Activated naive CD4-positive, alpha-beta T cell treated with anti-CD3 and anti-CD28 coated beads, Interleukin-2, amount 10 ng/mL, durations not matched to agents 7 days and 5 days (primary cell): ENCODE measurements around the gene TAS2R16.
"Not testable (repeated sequence)": the region's sequence is repeated elsewhere in the genome, so short reads cannot be mapped to it uniquely, and the experiment has no call there.

Source experiments
- CTCF ChIA-PET: fragments of 350-600 bp; sonication (Branson Sonifier 250); formaldehyde crosslinking; loops from one replicate; lab custom pipeline; 2021; ENCODE audit warnings: antibody characterized with exemption; lab: Charles Lee
- DNase-seq: peaks from one replicate; pipeline ENCODE4 v3.0.0-alpha.2; 2020
- H3K27ac Mint-ChIP-seq: one replicate; pipeline ENCODE4 v1.8.0; 2021; ENCODE audit warnings: mild to moderate bottlenecking, moderate library complexity, mixed read lengths
- H3K27me3 Mint-ChIP-seq: one replicate; pipeline ENCODE4 v1.8.0; 2021; ENCODE audit warnings: mild to moderate bottlenecking, mixed read lengths
- H3K36me3 Mint-ChIP-seq: one replicate; pipeline ENCODE4 v1.8.0; 2021; ENCODE audit warnings: mixed read lengths
- H3K4me1 Mint-ChIP-seq: one replicate; pipeline ENCODE4 v1.8.0; 2021; ENCODE audit warnings: mixed read lengths
- H3K4me3 Mint-ChIP-seq: one replicate; pipeline ENCODE4 v1.8.0; 2021; ENCODE audit warnings: mild to moderate bottlenecking, moderate library complexity, mixed read lengths
- H3K9me3 Mint-ChIP-seq: one replicate; pipeline ENCODE4 v1.8.0; 2021; ENCODE audit warnings: mixed read lengths

TAS2R16 gene

DNA sequence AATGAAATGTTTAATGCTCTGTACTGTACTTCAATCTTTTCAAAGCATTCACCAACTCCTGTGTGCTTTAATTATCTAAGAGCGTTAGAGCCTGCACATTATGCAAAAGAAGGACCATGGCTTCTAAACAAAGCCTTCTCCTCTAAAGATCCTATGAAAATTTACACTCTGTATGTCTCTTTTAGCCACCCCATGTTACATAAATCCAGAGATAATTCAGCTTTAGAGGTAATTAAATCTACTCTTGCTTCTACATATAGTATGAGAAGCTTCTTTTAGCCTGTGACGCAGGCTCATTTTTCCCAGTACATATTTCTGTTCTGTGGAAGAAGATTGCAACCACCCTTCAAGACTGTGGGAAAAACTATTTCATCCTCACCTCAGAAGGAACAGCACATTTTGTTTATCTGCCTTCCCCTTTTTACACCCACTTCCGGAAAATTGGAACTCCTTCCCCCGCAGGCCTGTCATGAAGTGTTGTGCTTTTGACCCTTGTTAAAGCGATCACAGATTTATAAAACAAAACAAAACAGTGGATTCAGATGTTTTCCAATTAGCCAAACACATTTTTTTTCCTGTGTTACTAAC, 8.1 kb upstream of the TAS2R16 start:
- DNase-seq = no peak
- H3K36me3 Mint-ChIP-seq = no peaks in the 10 kb centered on the region
- H3K4me1 Mint-ChIP-seq = no peaks in the 10 kb centered on the region
- H3K4me3 Mint-ChIP-seq = no peak overlapping the region
- no peak overlapping the region for H3K27ac Mint-ChIP-seq
- H3K9me3 Mint-ChIP-seq = peaks cover 2% of the 10 kb centered on the region
- H3K27me3 Mint-ChIP-seq = no peaks in the 10 kb centered on the region
- CTCF ChIA-PET = no interaction called here

DNA sequence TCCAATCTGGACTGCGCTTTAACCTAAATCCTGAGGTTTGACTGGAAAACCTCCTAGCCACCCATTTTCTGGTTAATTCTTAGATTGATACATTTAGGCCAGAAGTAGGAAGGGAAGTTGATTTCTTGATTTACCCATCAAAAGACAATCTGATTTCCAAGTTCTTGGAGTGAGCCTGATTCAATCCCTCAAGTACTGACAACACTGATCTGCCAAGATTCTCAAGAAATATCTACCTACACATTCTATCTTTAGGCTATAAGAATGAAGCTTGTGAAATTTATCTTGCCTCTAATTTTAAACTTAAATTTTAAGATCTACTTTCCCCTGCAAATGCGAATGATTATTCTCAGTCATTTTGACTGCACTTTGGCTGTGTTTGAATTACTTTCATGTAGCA, 5.9 kb downstream of the TAS2R16 start:
- CTCF ChIA-PET = no interaction called here
- H3K4me1 Mint-ChIP-seq = no peaks in the 10 kb centered on the region
- no peak overlapping the region for H3K27ac Mint-ChIP-seq
- H3K9me3 Mint-ChIP-seq = peaks cover 13% of the 10 kb centered on the region
- H3K4me3 Mint-ChIP-seq = no peak overlapping the region
- no peaks in the 10 kb centered on the region for H3K27me3 Mint-ChIP-seq
- H3K36me3 Mint-ChIP-seq = no peaks in the 10 kb centered on the region
- DNase-seq = no peak

DNA sequence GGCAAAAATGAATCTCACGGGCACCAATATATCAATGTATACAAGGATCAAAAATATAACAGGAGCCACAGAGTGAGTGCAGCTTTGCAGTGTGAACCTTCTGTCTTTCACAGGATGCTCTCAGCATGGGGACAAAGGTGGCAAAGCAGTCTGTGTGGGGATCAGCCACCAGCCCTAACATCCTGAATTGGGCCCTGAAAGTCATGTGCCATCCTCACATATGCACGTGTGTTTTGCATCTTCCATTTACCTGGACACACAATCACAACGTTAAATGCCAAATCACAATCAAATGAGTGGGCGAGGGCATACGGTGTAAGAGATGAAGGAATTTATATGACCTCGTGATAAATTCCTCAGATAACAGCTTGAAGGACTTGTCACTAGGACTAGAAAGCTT, 6.5 kb downstream of the TAS2R16 start:
- Mint-ChIP-seq H3K27me3 (no peaks in the 10 kb centered on the region), H3K4me3 (no peak overlapping the region), H3K36me3 (no peaks in the 10 kb centered on the region), H3K9me3 (peaks cover 13% of the 10 kb centered on the region), H3K27ac (no peak overlapping the region), H3K4me1 (no peaks in the 10 kb centered on the region)
- no peak for DNase-seq
- CTCF ChIA-PET = no interaction called here

DNA sequence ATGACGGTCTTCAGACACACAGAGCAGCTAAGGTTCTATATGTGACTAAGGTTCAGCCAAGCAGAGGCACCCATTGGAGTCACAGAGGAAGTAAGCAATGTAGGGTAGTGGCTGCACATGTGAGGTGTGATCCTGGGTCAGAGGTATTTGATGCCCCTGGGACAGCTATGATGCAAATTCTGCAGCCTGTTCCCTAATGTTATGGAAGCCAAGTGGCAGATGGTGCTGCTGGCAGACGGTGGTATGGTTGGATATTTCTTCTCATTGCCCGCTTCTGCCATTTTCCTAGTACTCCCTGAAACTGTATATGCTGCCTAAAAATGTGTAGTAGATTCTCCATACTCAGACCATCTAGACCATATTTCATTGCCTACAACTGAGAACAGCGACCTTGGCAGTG, 7.2 kb downstream of the TAS2R16 start:
- no peaks in the 10 kb centered on the region for H3K27me3 Mint-ChIP-seq
- no peak overlapping the region for H3K27ac Mint-ChIP-seq
- no peaks in the 10 kb centered on the region for H3K4me1 Mint-ChIP-seq
- no peak for DNase-seq
- no peak overlapping the region for H3K4me3 Mint-ChIP-seq
- H3K36me3 Mint-ChIP-seq = no peaks in the 10 kb centered on the region
- peaks cover 11% of the 10 kb centered on the region for H3K9me3 Mint-ChIP-seq
- CTCF ChIA-PET = no interaction called here

DNA sequence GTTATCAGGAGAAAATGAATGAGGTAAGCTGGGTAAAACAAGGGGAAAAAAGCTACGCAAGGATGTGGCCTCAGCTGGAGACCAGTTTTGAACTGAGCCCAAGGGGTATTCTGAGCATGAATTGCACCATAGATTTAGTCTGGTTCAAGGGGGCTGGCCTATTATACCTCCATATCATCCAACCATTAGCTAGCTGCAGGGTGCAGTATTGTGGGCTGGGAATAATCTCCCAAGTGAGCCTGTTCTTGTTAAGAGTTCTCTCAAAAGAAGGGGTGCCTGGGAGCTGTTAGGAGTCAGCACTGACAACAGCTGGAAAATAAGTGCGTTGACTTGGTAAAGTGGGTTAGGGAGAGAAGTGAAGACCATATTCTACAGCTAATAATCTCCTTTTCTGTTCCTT, 8.0 kb downstream of the TAS2R16 start:
- no peaks in the 10 kb centered on the region for H3K27me3 Mint-ChIP-seq

DNA sequence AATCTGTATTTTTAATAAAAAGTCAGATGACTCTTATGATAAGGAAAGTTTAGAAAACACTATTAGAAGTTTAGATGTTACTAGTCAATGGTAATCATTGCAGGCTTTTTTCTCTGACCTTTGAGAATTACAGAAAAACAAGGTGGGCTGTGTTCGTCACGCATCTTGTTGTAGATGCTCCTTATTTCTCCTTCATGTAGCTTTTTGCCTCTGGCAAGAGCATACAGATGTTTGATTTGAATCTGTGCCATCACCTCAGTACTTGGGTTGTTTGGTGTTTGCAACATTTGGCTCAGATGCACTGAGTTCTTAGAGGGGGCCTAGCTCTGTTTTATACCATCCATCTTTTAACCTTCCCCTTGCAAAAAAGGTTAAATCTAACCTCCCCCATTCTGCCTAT, 11.5 kb downstream of the TAS2R16 start:
- CTCF ChIA-PET = no interaction called here
- H3K27me3 Mint-ChIP-seq = no peaks in the 10 kb centered on the region

More for the DNA sequence above, 8.0 kb downstream of the TAS2R16 start:
- Mint-ChIP-seq H3K27ac (no peak overlapping the region), H3K4me3 (no peak overlapping the region), H3K9me3 (peaks cover 7% of the 10 kb centered on the region), H3K36me3 (no peaks in the 10 kb centered on the region), H3K4me1 (no peaks in the 10 kb centered on the region)
- no peak for DNase-seq
- CTCF ChIA-PET = interaction anchor here (0.7 kb wide), 1 partner anchor 164 kb away, joined by 3 read pairs; no protein-coding TSS in a partner anchor

DNA sequence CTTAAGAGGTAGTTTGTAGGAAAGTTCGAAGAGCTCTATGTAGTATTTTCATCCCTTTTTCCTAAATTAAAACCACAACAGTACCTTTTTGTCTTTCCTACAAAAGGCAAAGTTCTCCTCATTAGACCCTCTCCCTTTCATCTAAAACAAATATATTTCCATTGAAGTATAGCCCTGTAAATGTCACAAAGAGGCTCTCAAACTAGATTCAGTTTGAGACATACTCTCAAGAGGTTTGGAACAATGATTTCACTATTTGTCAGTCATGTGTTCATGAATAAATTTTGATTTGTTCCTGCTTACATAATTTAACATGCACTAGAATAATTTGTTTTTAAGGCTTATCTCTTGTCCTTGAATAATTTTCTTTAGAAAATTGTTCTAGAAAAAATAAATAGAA, 12.2 kb downstream of the TAS2R16 start:
- CTCF ChIA-PET = no interaction called here
- Mint-ChIP-seq H3K27me3 (no peaks in the 10 kb centered on the region), H3K4me1 (no peaks in the 10 kb centered on the region), H3K36me3 (no peaks in the 10 kb centered on the region), H3K27ac (no peak overlapping the region), H3K4me3 (no peak overlapping the region), H3K9me3 (peaks cover 7% of the 10 kb centered on the region)
- DNase-seq = no peak

More for the DNA sequence above, 11.5 kb downstream of the TAS2R16 start:
- no peak for DNase-seq
- Mint-ChIP-seq H3K9me3 (peaks cover 5% of the 10 kb centered on the region), H3K36me3 (no peaks in the 10 kb centered on the region), H3K27ac (no peak overlapping the region), H3K4me3 (no peak overlapping the region), H3K4me1 (no peaks in the 10 kb centered on the region)

DNA sequence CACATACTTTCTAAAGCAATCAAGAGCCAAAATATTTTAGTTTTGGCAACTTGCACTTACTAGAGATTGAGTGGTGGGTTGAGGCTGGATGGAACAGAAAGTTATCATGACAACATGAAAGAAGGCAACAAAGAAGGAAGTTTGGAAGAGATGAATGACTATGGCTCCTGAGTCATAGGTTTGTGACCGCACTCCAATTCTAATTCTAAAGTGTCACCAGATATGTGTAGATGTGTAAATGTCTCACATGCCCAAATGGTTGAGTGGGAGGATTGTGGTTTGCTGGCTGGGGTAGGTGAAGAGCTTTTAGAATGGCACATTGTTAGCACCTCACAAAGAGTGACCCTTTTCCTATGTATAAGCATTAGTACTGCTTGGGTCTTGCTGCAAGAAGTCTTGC, 20.2 kb downstream of the TAS2R16 start:
- no peaks in the 10 kb centered on the region for H3K27me3 Mint-ChIP-seq
- no peak overlapping the region for H3K27ac Mint-ChIP-seq
- no peak overlapping the region for H3K4me3 Mint-ChIP-seq
- H3K4me1 Mint-ChIP-seq = no peaks in the 10 kb centered on the region
- H3K36me3 Mint-ChIP-seq = no peaks in the 10 kb centered on the region
- CTCF ChIA-PET = no interaction called here
- peaks cover 7% of the 10 kb centered on the region for H3K9me3 Mint-ChIP-seq
- DNase-seq = no peak

DNA sequence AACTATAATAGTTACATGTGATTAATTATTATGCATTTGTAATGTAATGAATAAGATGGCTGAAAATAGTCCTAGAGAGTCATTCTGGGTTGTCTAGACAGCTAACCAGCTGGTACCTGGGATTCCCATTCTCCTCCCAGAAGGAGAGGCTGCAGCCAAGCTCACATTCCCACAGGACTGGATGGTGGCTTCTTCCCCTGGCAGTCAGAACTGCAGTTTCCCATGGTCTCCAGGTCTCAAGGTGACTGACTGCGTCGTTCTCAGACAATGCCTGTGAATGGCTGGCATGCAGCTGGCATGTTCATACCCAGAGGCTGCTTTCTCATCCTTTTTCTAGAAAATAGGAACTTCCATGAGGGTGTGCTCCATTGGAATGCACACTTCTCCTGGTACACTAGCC, 21.3 kb downstream of the TAS2R16 start:
- no peaks in the 10 kb centered on the region for H3K27me3 Mint-ChIP-seq
- no peak for DNase-seq
- no peak overlapping the region for H3K4me3 Mint-ChIP-seq
- no peak overlapping the region for H3K27ac Mint-ChIP-seq
- no peaks in the 10 kb centered on the region for H3K36me3 Mint-ChIP-seq
- H3K9me3 Mint-ChIP-seq = peaks cover 7% of the 10 kb centered on the region
- CTCF ChIA-PET = no interaction called here
- no peaks in the 10 kb centered on the region for H3K4me1 Mint-ChIP-seq

DNA sequence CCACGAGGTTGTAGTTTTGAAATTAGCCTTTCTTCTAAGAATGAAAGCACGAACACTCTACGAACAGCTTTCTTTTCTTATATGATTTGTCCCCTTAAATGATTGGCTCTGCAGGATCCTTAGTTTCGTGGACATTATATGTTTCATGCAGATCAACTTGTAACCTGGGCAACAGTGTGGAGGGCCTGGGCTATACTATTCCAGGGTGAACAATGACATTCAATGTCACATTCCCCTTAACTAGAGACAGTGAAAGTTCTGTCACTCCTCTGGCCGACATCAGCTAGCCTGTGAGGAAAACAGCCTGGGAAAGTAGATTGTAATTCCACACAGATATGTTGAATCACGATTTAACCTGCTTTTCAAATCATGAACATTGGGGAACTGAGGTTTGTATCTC, 23.4 kb downstream of the TAS2R16 start:
- H3K4me3 Mint-ChIP-seq = no peak overlapping the region
- H3K9me3 Mint-ChIP-seq = peaks cover 3% of the 10 kb centered on the region
- CTCF ChIA-PET = no interaction called here
- no peaks in the 10 kb centered on the region for H3K36me3 Mint-ChIP-seq
- no peaks in the 10 kb centered on the region for H3K4me1 Mint-ChIP-seq
- H3K27ac Mint-ChIP-seq = no peak overlapping the region
- DNase-seq = no peak
- H3K27me3 Mint-ChIP-seq = no peaks in the 10 kb centered on the region

DNA sequence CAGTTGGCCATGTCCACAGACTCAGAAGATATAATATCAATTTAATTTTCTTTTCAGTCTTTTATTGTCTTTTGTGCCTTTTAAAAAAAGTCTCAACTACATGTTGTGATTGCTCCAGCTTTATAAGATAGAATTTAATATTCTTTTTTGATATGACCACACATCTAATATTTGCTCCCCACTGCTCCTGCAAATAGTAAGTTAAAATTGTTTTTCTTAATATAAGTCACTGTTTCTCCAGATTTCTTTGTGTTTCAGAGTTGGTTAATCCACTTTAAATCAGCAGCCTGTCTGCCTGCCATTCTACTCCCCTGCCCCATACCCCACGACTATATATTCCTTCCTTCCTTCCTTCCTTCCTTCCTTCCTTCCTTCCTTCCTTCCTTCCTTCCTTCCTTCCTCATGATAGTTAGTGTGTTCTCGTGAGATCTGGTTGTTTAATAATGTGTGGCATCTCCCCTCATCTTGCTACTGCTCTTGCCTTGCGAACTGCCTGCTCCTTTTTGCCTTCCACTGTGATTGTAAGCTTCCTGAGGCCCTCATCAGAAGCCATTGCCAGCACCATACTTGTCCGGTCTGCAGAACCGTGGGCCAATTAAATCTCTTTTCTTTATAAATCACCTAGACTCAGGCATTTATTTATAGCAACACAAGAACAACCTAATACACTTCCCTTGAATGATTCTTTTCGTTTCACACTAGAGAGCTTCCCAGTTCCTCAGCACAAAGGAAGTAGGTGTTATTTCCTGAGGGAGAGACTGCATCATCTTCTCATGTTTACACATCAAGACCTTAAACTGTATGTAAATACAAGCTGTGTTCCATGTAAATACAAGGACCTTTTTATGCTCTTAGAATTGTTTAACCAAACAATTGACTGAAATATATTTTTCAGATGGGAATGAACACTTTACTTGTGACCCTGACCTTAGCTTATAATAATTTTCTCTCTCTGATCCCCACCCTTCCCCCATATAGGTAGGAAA, 24.5 kb downstream of the TAS2R16 start:
- H3K4me3 Mint-ChIP-seq = no peak overlapping the region
- H3K27ac Mint-ChIP-seq = no peak overlapping the region
- no peaks in the 10 kb centered on the region for H3K9me3 Mint-ChIP-seq
- H3K36me3 Mint-ChIP-seq = no peaks in the 10 kb centered on the region
- H3K27me3 Mint-ChIP-seq = no peaks in the 10 kb centered on the region
- DNase-seq = no peak
- CTCF ChIA-PET = no interaction called here
- H3K4me1 Mint-ChIP-seq = no peaks in the 10 kb centered on the region

DNA sequence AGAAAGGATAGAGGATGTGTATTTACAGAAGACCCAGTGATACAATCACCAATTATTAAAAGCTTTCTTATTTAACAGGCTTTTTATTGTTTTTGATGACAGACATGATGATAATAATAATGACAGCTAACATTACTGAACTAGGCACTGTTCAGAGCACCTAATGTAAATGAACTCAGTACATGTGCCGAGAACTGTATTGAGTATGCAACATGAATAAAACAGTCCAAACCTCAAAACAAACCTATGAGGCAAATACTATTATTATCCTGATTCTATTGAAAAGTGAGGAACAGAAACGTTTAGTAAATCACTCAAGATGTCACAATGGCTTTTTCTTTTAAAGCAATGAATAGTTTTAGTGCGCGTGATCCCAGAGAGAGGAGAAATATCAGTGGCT, 27.1 kb downstream of the TAS2R16 start:
- no peak overlapping the region for H3K27ac Mint-ChIP-seq
- H3K4me1 Mint-ChIP-seq = no peaks in the 10 kb centered on the region
- H3K27me3 Mint-ChIP-seq = no peaks in the 10 kb centered on the region
- DNase-seq = no peak
- H3K36me3 Mint-ChIP-seq = no peaks in the 10 kb centered on the region
- no peak overlapping the region for H3K4me3 Mint-ChIP-seq
- CTCF ChIA-PET = no interaction called here
- H3K9me3 Mint-ChIP-seq = no peaks in the 10 kb centered on the region

DNA sequence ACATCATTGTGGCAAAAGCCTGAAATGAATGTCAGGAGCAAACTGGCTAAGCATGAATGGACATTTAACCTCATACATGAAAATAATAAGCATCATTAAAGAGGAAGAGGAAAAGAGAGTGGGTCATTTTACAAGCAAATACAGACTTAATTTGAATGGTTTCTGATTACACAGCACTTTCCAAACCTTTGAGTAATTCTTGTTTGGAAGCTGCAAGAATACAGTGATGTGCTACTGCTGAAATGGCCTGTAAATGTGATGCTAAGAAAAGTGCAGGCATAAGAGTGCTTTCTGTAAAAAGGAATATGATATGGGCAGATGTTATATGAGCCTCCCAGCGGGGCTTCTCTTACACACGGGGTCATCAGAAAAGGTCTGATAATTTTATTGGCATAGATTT, 30.2 kb downstream of the TAS2R16 start:
- no peaks in the 10 kb centered on the region for H3K36me3 Mint-ChIP-seq
- no peak overlapping the region for H3K27ac Mint-ChIP-seq
- H3K27me3 Mint-ChIP-seq = no peaks in the 10 kb centered on the region
- no peak overlapping the region for H3K4me3 Mint-ChIP-seq
- H3K9me3 Mint-ChIP-seq = peaks cover 8% of the 10 kb centered on the region
- no peak for DNase-seq
- no peaks in the 10 kb centered on the region for H3K4me1 Mint-ChIP-seq
- CTCF ChIA-PET = no interaction called here

DNA sequence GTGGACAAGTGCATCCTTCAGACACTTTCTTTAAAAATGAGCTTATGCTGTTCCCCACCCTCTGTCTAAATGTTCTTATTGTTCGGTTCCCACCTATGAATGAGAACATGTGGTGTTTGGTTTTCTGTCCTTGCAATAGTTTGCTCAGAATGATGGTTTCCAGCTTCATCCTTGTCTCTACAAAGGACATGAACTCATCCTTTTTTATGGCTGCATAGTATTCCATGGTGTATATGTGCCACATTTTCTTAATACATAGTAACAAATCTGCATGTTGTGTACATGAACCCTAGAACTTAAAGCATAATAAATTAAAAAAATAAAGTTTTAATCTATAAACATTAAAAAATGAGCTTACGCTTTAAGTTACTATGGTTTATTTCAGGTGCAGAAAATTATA, 41.8 kb downstream of the TAS2R16 start:
- H3K4me1 Mint-ChIP-seq, H3K27me3 Mint-ChIP-seq, H3K9me3 Mint-ChIP-seq, H3K27ac Mint-ChIP-seq, H3K4me3 Mint-ChIP-seq, CTCF ChIA-PET, DNase-seq, H3K36me3 Mint-ChIP-seq: not testable (repeated sequence)

DNA sequence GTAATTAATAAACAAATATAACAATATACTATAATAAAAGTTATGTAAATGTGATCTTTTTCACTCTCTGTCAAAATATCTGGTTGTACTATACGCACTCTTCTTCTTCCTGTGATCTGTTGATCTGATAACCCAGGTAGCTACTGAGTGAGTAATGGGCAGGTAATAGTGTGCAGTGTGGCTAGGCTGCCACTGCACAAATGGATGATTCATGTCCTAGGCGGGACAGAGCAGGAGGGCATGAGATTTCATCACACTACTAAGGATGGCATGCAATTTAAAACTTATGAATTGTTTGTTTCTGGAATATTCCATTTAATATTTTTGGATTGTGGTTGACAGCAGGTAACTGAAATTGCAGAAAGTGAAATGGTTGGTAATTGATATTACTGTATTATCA, 44.5 kb downstream of the TAS2R16 start:
- Mint-ChIP-seq H3K9me3 (no peaks in the 10 kb centered on the region), H3K4me1 (no peaks in the 10 kb centered on the region), H3K36me3 (no peaks in the 10 kb centered on the region), H3K4me3 (no peak overlapping the region), H3K27me3 (no peaks in the 10 kb centered on the region), H3K27ac (no peak overlapping the region)
- DNase-seq = no peak
- CTCF ChIA-PET = no interaction called here
